ENCODE data around the gene FCGBP.
"Not testable (repeated sequence)": the region's sequence is repeated elsewhere in the genome, so short reads cannot be mapped to it uniquely, and the experiment has no call there.

- not testable (repeated sequence) for TF ChIP-seq CTCF (optimal IDR thresholded peaks at IDR 0.05 in 1 of 3, IDR thresholded peaks at IDR 0.05 in 1 of 3, conservative IDR thresholded peaks at IDR 0.05 in 1 of 3; ENCODE audit: extremely low read depth in 1 of 3, insufficient read depth in 2 of 3, low read length in 3 of 3); EZH2 (IDR thresholded peaks at IDR 0.05; ENCODE audit: low read length)
Measured at GRCh38 chr19:39885821-39886554, 48.4 kb downstream of the FCGBP start.

Data from keratinocyte (primary cell).